ENCODE data around the gene KIFC1.
"Not testable (repeated sequence)": the region's sequence is repeated elsewhere in the genome, so short reads cannot be mapped to it uniquely, and the experiment has no call there.

The KIFC1 gene

GRCh38 chr6:33377171-33377570, 14.5 kb upstream of the KIFC1 start:
- no peak for DNase-seq

- not testable (repeated sequence) for DNase-seq
Measured at GRCh38 chr6:33379184-33379583, 12.4 kb upstream of the KIFC1 start.

GRCh38 chr6:33380272-33380981, 11.2 kb upstream of the KIFC1 start:
- DNase-seq, result no peak

GRCh38 chr6:33383427-33384185, 8.0 kb upstream of the KIFC1 start:
- no peak for DNase-seq

- DNase-seq, result no peak
Measured at GRCh38 chr6:33384581-33385020, 7.0 kb upstream of the KIFC1 start.

GRCh38 chr6:33390173-33390572, 1.4 kb upstream of the KIFC1 start:
- no peak for DNase-seq

GRCh38 chr6:33390767-33391277, 801 bp upstream of the KIFC1 start:
- no peak for DNase-seq

- no peak for DNase-seq
Measured at GRCh38 chr6:33391922-33392594, 435 bp downstream of the KIFC1 start.

- peak; percentile 19 to 37 for DNase-seq
Measured at GRCh38 chr6:33392595-33392948, 949 bp downstream of the KIFC1 start.

GRCh38 chr6:33392979-33393378, 1.4 kb downstream of the KIFC1 start:
- DNase-seq, result no peak

- no peak for DNase-seq
Measured at GRCh38 chr6:33397541-33397940, 5.9 kb downstream of the KIFC1 start.

GRCh38 chr6:33398601-33399000, 7.0 kb downstream of the KIFC1 start:
- not testable (repeated sequence) for DNase-seq

GRCh38 chr6:33399881-33400280, 8.3 kb downstream of the KIFC1 start:
- not testable (repeated sequence) for DNase-seq

- no peak for DNase-seq
Measured at GRCh38 chr6:33404884-33405283, 13.3 kb downstream of the KIFC1 start.

GRCh38 chr6:33405386-33405940, 13.8 kb downstream of the KIFC1 start:
- no peak for DNase-seq

GRCh38 chr6:33406126-33406525, 14.5 kb downstream of the KIFC1 start:
- no peak for DNase-seq

GRCh38 chr6:33407132-33407718, 15.6 kb downstream of the KIFC1 start:
- no peak for DNase-seq

GRCh38 chr6:33410050-33410710, 18.6 kb downstream of the KIFC1 start:
- DNase-seq, result peak; percentile 96 to 98

GRCh38 chr6:33410711-33411631, 19.3 kb downstream of the KIFC1 start, which contains the start of gene PHF1:
Gene PHF1, plus strand, starts transcription at chr6:33411014. Its CDS starts 1,250 bp downstream, at chr6:33412264.
- DNase-seq, result peak; percentile 67 to 80

GRCh38 chr6:33411632-33412005, 20.0 kb downstream of the KIFC1 start:
- DNase-seq, result no peak
